Liver (tissue), 9 donors: Measurements from ENCODE around the gene PRDX2. TPM values are rescaled to one million over a fixed set of nuclear protein-coding genes. Genes with fewer than 3 reads are reported as not detected.
A peak's percentile ranks its signal among the peaks of the same experiment; 100 is the strongest.

Experiments
- DNase-seq: peaks from one replicate; pipeline ENCODE4 v3.0.0-alpha.2; 2017; ENCODE audit warnings: low spot score
- H3K27ac ChIP-seq, 2 donors: one replicate each; pipeline ENCODE4 v1.7.0; 2013; ENCODE audit warnings: inconsistent platforms in 2 of 2, low read length in 2 of 2, control low read depth in 1 of 2, low read depth in 1 of 2, mild to moderate bottlenecking in 1 of 2
- H3K27me3 ChIP-seq, 4 donors: one replicate each; pipeline versions ENCODE4 v1.6.1 to v1.7.0; 2013; ENCODE audit warnings: low read length in 3 of 4, inconsistent platforms in 1 of 4, mild to moderate bottlenecking in 1 of 4, moderate library complexity in 1 of 4; ENCODE audit not compliant: control insufficient read depth in 4 of 4, insufficient read depth in 4 of 4
- H3K36me3 ChIP-seq, 4 donors: one replicate each; pipeline versions ENCODE4 v1.6.1 to v1.7.0; 2013; ENCODE audit warnings: low read length in 3 of 4, mild to moderate bottlenecking in 3 of 4, low read depth in 1 of 4, moderate library complexity in 1 of 4; ENCODE audit not compliant: control insufficient read depth in 4 of 4, insufficient read depth in 3 of 4
- H3K4me1 ChIP-seq, 4 donors: one replicate each; pipeline versions ENCODE4 v1.6.1 to v1.7.0; 2013; ENCODE audit warnings: low read length in 3 of 4, mild to moderate bottlenecking in 3 of 4, moderate library complexity in 1 of 4; ENCODE audit not compliant: control insufficient read depth in 4 of 4, insufficient read depth in 4 of 4
- H3K4me3 ChIP-seq, 3 donors: one replicate each; pipeline versions ENCODE4 v1.6.1 to v1.7.0; 2013; ENCODE audit warnings: low read length in 3 of 3, control low read depth in 1 of 3, low read depth in 1 of 3, mild to moderate bottlenecking in 1 of 3
- H3K9ac ChIP-seq, 2 donors: one replicate each; pipeline ENCODE4 v1.7.0; 2013; ENCODE audit warnings: low read length in 2 of 2, mild to moderate bottlenecking in 2 of 2, moderate library complexity in 2 of 2, control low read depth in 1 of 2, low read depth in 1 of 2
- H3K9me3 ChIP-seq, 4 donors: one replicate each; pipeline versions ENCODE4 v1.6.1 to v1.7.0; 2013; ENCODE audit warnings: low read length in 3 of 4; ENCODE audit not compliant: control insufficient read depth in 4 of 4
- ATF3 ChIP-seq: IDR thresholded peaks from 2 replicates; pipeline ENCODE4 v1.6.1; 2016; ENCODE audit warnings: antibody characterized with exemption
- CTCF ChIP-seq: fragments of 150-350 bp; IDR thresholded peaks from 2 replicates; pipeline ENCODE4 v1.5.1; 2017; ENCODE audit warnings: improper control_type of control experiment, low read depth, low read length; ENCODE audit not compliant: missing input control
- EGR1 ChIP-seq, 2 donors: IDR thresholded peaks; 2 replicates each; pipeline ENCODE4 v1.6.1; 2016 to 2018; ENCODE audit warnings: antibody characterized with exemption in 2 of 2, low read depth in 2 of 2
- FOXA1 ChIP-seq: IDR thresholded peaks from 2 replicates; pipeline ENCODE4 v1.6.1; 2016; ENCODE audit warnings: antibody characterized with exemption
- FOXA2 ChIP-seq: IDR thresholded peaks from 2 replicates; pipeline ENCODE4 v1.6.1; 2016; ENCODE audit warnings: antibody characterized with exemption
- GABPA ChIP-seq, 2 donors: IDR thresholded peaks in 1 of 2; conservative IDR thresholded peaks in 1 of 2; 2 replicates each; pipeline ENCODE4 v1.6.1; 2016; ENCODE audit warnings: antibody characterized with exemption in 2 of 2, mild to moderate bottlenecking in 1 of 2, moderate library complexity in 1 of 2
- HNF4A ChIP-seq, 2 donors: conservative IDR thresholded peaks; 2 replicates each; pipeline ENCODE4 v1.6.1; 2016; ENCODE audit warnings: antibody characterized with exemption in 2 of 2, mild to moderate bottlenecking in 2 of 2
- HNF4G ChIP-seq: IDR thresholded peaks from 2 replicates; pipeline ENCODE4 v1.6.1; 2016; ENCODE audit warnings: antibody characterized with exemption
- JUND ChIP-seq, 2 donors: IDR thresholded peaks; 2 replicates each; pipeline ENCODE4 v1.6.1; 2016; ENCODE audit warnings: antibody characterized with exemption in 2 of 2
- MAX ChIP-seq: IDR thresholded peaks from 2 replicates; pipeline ENCODE4 v1.6.1; 2016; ENCODE audit warnings: antibody characterized with exemption
- NR2F2 ChIP-seq: IDR thresholded peaks from 2 replicates; pipeline ENCODE4 v1.6.1; 2016; ENCODE audit warnings: antibody characterized with exemption
- REST ChIP-seq: IDR thresholded peaks from 2 replicates; pipeline ENCODE4 v1.6.1; 2016; ENCODE audit warnings: antibody characterized with exemption, mild to moderate bottlenecking
- RXRA ChIP-seq, 2 donors: IDR thresholded peaks; 2 replicates each; pipeline ENCODE4 v1.6.1; 2017 to 2018; ENCODE audit warnings: antibody characterized with exemption in 2 of 2, mild to moderate bottlenecking in 1 of 2
- SP1 ChIP-seq: IDR thresholded peaks from 2 replicates; pipeline ENCODE4 v1.6.1; 2018; ENCODE audit warnings: antibody characterized with exemption, mild to moderate bottlenecking
- TAF1 ChIP-seq: conservative IDR thresholded peaks from 2 replicates; pipeline ENCODE4 v1.6.1; 2016; ENCODE audit warnings: antibody characterized with exemption, mild to moderate bottlenecking
- YY1 ChIP-seq: IDR thresholded peaks from 2 replicates; pipeline ENCODE4 v1.6.1; 2016; ENCODE audit warnings: antibody characterized with exemption, mild to moderate bottlenecking
- ZBTB33 ChIP-seq: IDR thresholded peaks from 2 replicates; pipeline ENCODE4 v1.6.1; 2016; ENCODE audit warnings: antibody characterized with exemption
- whole genome bisulfite sequencing: extraction: QIAGEN DNeasy Blood & Tissue Kit; methylation state at CpG from one replicate; pipeline ENCODE4 v1.1.7; 2013; 5-methylcytosine and 5-hydroxymethylcytosine counted together
- polyA plus RNA-seq, 2 donors: library from polyadenylated mRNA; stranded (reverse) in 1 of 2; unstranded in 1 of 2; fragments of 200-250 nt in 1 of 2; fragments of >200 nt in 1 of 2; fragmentation: Nextera tagmentation in 1 of 2; extraction: Ambion mirVana in 1 of 2; gene quantifications; one replicate each; pipeline versions ENCODE4 v1.2.1 to v1.2.3, GENCODE V29; 2013 to 2015
- total RNA-seq, 2 donors: library from RNA; depleted of rRNA; stranded (reverse); fragments of >200 nt; gene quantifications; one replicate each; pipeline ENCODE4 v1.2.3, GENCODE V29; 2014
- donor health status: healthy.
- donor health status: healthy.
- donor health status: healthy.
- donor health status: healthy.
- donor health status: healthy.

Gene PRDX2
- total and polyA plus RNA-seq, 4 donors, result 222 to 1,737 (median 283) TPM

GRCh38 chr19:12792853-12793289 lies 8.7 kb downstream of the PRDX2 start:
- Histone ChIP-seq H3K36me3 (peaks cover 0 to 3% (median 0%) of the 10 kb centered on the region in 4 donors), H3K9me3 (no peaks in the 10 kb centered on the region), H3K27ac (peak overlapping the region; percentile 98 to 99), H3K4me3 (peak overlapping the region; percentile 83 to 99 (median 98)), H3K9ac (peak overlapping the region; percentile 98 to 100), H3K27me3 (no peaks in the 10 kb centered on the region), H3K4me1 (peaks cover 2 to 39% (median 27%) of the 10 kb centered on the region in 4 donors)
- no peak for DNase-seq
- under 1% methylated on average over 22 of the region's 22 CpGs for WGBS
- no peak for TF ChIP-seq SP1
- TF ChIP-seq MAX, result peak; percentile 8

- peaks cover 0 to 3% (median 0%) of the 10 kb centered on the region in 4 donors for H3K36me3 ChIP-seq
- peak; percentile 68 for DNase-seq
- TF ChIP-seq MAX (peak; percentile 43), FOXA2 (no peak), NR2F2 (peak; percentile 83), FOXA1 (no peak), HNF4A (conservative IDR thresholded peaks at IDR 0.05) (no peak), YY1 (peak; percentile 15), EGR1 (IDR thresholded peaks at IDR 0.05; ENCODE audit: low read depth in 2 of 2) (peak in 1 of 2 donors; percentile 11), GABPA (IDR thresholded peaks at IDR 0.05 in 1 of 2, conservative IDR thresholded peaks at IDR 0.05 in 1 of 2) (peak in 1 of 2 donors; percentile 70), RXRA (IDR thresholded peaks at IDR 0.05) (peak; percentile 51 to 71)
- no peaks in the 10 kb centered on the region for H3K9me3 ChIP-seq
- WGBS, result under 1% methylated on average over 84 of the region's 84 CpGs
- peak overlapping the region; percentile 98 to 99 for H3K27ac ChIP-seq
- H3K4me3 ChIP-seq, result peak overlapping the region; percentile 83 to 99 (median 98)
- H3K9ac ChIP-seq, result peak overlapping the region; percentile 98 to 100
- peaks cover 2 to 40% (median 27%) of the 10 kb centered on the region in 4 donors for H3K4me1 ChIP-seq
- no peaks in the 10 kb centered on the region for H3K27me3 ChIP-seq
Measured at GRCh38 chr19:12792051-12792852, 9.3 kb downstream of the PRDX2 start.

- Histone ChIP-seq H3K27me3 (no peaks in the 10 kb centered on the region), H3K27ac (peak within 1 kb of the TSS; percentile 98 to 99), H3K4me1 (peaks cover 3 to 36% (median 26%) of the 10 kb centered on the region in 4 donors), H3K9me3 (no peaks in the 10 kb centered on the region), H3K4me3 (peak within 1 kb of the TSS; percentile 83 to 99 (median 98)), H3K9ac (peak within 1 kb of the TSS; percentile 98 to 100), H3K36me3 (no peaks in the 10 kb centered on the region)
- DNase-seq, result peak; percentile 97
- WGBS, result under 1% methylated on average over 73 of the region's 73 CpGs
- no peak for TF ChIP-seq HNF4G
- peak; percentile 69 to 86 for TF ChIP-seq EGR1 (IDR thresholded peaks at IDR 0.05; ENCODE audit: low read depth in 2 of 2)
- no peak for TF ChIP-seq ZBTB33
- TF ChIP-seq NR2F2, result no peak
- TF ChIP-seq HNF4A (conservative IDR thresholded peaks at IDR 0.05), result no peak
- TF ChIP-seq JUND (IDR thresholded peaks at IDR 0.05), result peak in 1 of 2 donors; percentile 37
- TF ChIP-seq TAF1, result peak; percentile 99
- TF ChIP-seq SP1, result peak; percentile 97
- no peak for TF ChIP-seq FOXA1
- no peak for TF ChIP-seq ATF3
- TF ChIP-seq YY1, result peak; percentile 84
- peak; percentile 96 for TF ChIP-seq REST
- TF ChIP-seq CTCF, result no peak
Measured at GRCh38 chr19:12791345-12792050, 10.1 kb downstream of the PRDX2 start, which contains the start of gene JUNB. JUNB (plus strand) TSS chr19:12791486; CDS start chr19:12791772, 286 bp downstream.
